SK-N-SH treated with all-trans-retinoic acid at 6 μM for 48 hours (cell line): ENCODE data around the gene SUDS3.

Experiments
- ARNTL ChIP-seq: fragments of 450-650 bp; formaldehyde crosslinking; IDR thresholded peaks from 2 replicates; pipeline ENCODE4 v1.5.0; 2020; ENCODE audit warnings: low read depth, mild to moderate bottlenecking, moderate library complexity, borderline replicate concordance
- BACH2 ChIP-seq: fragments of 250-450 bp; sonication (Bioruptor Pico); IDR thresholded peaks from 2 replicates; pipeline ENCODE4 v1.9.0; 2021; ENCODE audit warnings: mild to moderate bottlenecking, borderline replicate concordance
- CSRNP3 ChIP-seq: fragments of 250-450 bp; sonication (Bioruptor Pico); IDR thresholded peaks from 2 replicates; pipeline ENCODE4 v1.5.1; 2021; ENCODE audit warnings: mild to moderate bottlenecking, moderate library complexity
- ESRRG ChIP-seq: fragments of 250-450 bp; sonication (Bioruptor Pico); IDR thresholded peaks from 2 replicates; pipeline ENCODE4 v1.6.1; 2021; ENCODE audit warnings: mild to moderate bottlenecking
- OSR1 ChIP-seq: fragments of 250-450 bp; sonication (Bioruptor Pico); IDR thresholded peaks from 2 replicates; pipeline ENCODE4 v1.8.0; 2022; ENCODE audit warnings: moderate library complexity, mild to moderate bottlenecking, inconsistent platforms
- PATZ1 ChIP-seq: fragments of 250-450 bp; sonication (Bioruptor Pico); IDR thresholded peaks from 2 replicates; pipeline ENCODE4 v1.8.0; 2020; ENCODE audit warnings: mild to moderate bottlenecking, moderate library complexity, borderline replicate concordance
- PPARA ChIP-seq: fragments of 250-450 bp; sonication (Bioruptor Pico); IDR thresholded peaks from 2 replicates; pipeline ENCODE4 v1.5.0; 2020; ENCODE audit warnings: mild to moderate bottlenecking, borderline replicate concordance
- RARB ChIP-seq: fragments of 250-450 bp; sonication (Bioruptor Pico); IDR thresholded peaks from 2 replicates; pipeline ENCODE4 v1.8.0; 2021; ENCODE audit warnings: mild to moderate bottlenecking, moderate library complexity
- TOX ChIP-seq: fragments of 250-450 bp; sonication (Bioruptor Pico); IDR thresholded peaks from 2 replicates; pipeline ENCODE4 v1.8.0; 2021; ENCODE audit warnings: mild to moderate bottlenecking, moderate library complexity, borderline replicate concordance
- TSHZ2 ChIP-seq: fragments of 250-450 bp; sonication (Bioruptor Pico); IDR thresholded peaks from 2 replicates; pipeline ENCODE4 v1.5.0; 2020; ENCODE audit warnings: mild to moderate bottlenecking, moderate library complexity
- ZC3H10 ChIP-seq: fragments of 250-450 bp; sonication (Bioruptor Pico); IDR thresholded peaks from 2 replicates; pipeline ENCODE4 v1.5.1; 2021; ENCODE audit warnings: mild to moderate bottlenecking, moderate library complexity
- ZFP3 ChIP-seq: fragments of 250-450 bp; sonication (Bioruptor Pico); IDR thresholded peaks from 2 replicates; pipeline ENCODE4 v1.5.0; 2020; ENCODE audit warnings: mild to moderate bottlenecking, moderate library complexity
- ZNF8 ChIP-seq: fragments of 450-650 bp; formaldehyde crosslinking; IDR thresholded peaks from 2 replicates; pipeline ENCODE4 v1.5.0; 2020; ENCODE audit warnings: mild to moderate bottlenecking, moderate library complexity

GRCh38 chr12:118456741-118457140 is 80.4 kb downstream of the SUDS3 start:
- TF ChIP-seq ARNTL (CRISPR knock-in tag) (no peak), PPARA (CRISPR knock-in tag) (no peak), TSHZ2 (CRISPR knock-in tag) (no peak), ZNF8 (no peak), BACH2 (CRISPR knock-in tag) (no peak), ZC3H10 (CRISPR knock-in tag) (no peak), CSRNP3 (CRISPR knock-in tag) (no peak), ESRRG (CRISPR knock-in tag) (no peak), TOX (CRISPR knock-in tag) (no peak), PATZ1 (CRISPR knock-in tag) (no peak), RARB (CRISPR knock-in tag) (no peak), ZFP3 (no peak), OSR1 (CRISPR knock-in tag) (no peak)
